Measurements from ENCODE around the gene PELI1.

The PELI1 gene

DNA sequence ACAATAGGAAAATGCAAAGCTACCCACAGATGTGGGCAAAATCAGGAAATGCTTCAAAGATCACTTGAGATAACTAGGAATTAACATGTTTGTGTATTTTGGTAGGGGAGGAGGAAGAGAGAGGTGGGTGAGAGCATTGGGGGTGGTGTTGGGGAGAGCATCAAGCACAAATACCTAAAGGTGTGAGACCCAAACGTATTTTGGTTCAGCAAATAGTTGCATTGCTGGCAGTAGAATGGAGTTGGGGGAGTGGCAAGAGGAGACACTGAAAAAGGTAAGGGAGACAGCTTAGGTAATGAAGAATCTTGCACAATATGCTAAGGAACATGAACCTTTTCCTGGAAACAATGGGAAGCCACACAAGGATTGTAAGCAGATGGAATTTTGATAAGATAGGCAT, 1.5 kb upstream of the PELI1 start (continued):
- TF ChIP-seq, protein P1, sequence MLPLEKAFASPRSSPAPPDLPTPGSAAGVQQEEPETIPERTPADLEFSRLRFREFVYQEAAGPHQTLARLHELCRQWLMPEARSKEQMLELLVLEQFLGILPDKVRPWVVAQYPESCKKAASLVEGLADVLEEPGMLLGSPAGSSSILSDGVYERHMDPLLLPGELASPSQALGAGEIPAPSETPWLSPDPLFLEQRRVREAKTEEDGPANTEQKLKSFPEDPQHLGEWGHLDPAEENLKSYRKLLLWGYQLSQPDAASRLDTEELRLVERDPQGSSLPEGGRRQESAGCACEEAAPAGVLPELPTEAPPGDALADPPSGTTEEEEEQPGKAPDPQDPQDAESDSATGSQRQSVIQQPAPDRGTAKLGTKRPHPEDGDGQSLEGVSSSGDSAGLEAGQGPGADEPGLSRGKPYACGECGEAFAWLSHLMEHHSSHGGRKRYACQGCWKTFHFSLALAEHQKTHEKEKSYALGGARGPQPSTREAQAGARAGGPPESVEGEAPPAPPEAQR (tag by site-specific recombination; IDR thresholded peaks at IDR 0.05) = no peak
- TF ChIP-seq HOXC10 (CRISPR knock-in tag; IDR thresholded peaks at IDR 0.05) (no peak), ZNF175 (tag by site-specific recombination; IDR thresholded peaks at IDR 0.05) (no peak), ZNF510 (tag by site-specific recombination; IDR thresholded peaks at IDR 0.05; ENCODE audit: insufficient replicate concordance) (no peak)
- TF ChIP-seq, protein P2, sequence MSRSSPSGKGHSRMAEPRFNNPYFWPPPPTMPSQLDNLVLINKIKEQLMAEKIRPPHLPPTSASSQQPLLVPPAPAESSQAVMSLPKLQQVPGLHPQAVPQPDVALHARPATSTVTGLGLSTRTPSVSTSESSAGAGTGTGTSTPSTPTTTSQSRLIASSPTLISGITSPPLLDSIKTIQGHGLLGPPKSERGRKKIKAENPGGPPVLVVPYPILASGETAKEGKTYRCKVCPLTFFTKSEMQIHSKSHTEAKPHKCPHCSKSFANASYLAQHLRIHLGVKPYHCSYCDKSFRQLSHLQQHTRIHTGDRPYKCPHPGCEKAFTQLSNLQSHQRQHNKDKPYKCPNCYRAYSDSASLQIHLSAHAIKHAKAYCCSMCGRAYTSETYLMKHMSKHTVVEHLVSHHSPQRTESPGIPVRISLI (tag by site-specific recombination; IDR thresholded peaks at IDR 0.05) = no peak

DNA sequence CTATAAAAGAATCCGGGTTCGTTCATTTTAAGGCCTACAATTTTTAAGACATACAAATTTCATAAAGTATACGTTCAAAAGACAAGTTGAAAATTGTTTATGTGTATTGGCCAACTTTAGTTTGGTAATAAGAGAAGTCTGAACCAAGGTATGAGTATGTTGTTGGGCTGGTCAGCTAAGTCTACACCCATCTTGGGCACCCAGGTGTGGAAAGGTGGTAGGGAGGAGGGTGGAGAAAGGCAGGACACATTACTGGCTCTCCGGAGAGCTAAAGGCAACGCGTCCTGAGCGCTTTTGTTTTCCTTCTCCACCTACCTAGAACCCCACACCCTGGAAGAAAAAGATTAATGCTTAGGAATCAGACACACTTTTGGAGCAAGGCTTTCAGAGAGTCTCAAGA, 899 bp upstream of the PELI1 start:
- POLR2A ChIA-PET = no interaction called here

DNA sequence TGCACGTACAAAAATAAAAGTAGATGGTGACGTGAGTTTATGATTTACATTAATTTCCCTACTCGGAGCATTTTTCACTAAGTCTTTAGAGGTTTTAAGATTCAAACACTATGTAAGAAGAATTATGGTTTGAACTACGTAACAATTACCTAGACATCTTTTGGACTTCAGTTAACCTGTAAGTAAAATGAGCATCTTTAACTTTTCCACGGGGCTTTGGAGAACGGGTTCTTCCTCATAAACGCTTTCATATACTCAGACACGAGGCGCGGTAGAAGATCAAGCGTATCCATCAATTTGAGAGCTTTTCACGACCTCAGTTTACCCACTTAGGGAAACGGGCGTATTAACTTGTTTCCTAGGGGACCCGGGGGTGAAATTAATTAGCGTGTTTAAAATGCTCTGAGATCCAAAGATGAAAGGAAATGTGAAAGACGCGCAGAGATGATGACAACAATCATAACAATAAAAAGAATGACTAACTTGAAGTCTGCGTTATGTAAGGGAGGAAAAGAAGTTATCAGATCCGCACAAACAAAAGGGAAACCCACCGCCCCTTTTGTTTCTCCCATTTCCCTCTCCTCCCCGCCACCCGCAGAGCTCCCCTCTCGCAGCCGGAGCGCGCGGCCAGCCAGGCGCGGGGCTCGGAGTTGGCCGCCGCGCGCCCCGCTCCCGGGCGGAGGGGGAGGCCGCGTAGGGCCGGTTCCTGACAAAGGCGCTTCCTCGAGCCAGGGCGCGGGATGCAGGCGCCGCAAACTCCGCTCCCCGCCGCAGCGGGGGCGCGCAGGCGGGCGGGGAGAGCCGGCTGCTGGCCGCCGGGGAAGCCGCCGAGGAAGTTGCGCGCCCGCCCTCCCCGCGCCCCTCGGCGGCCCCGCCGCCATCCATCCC, 807 bp downstream of the PELI1 start:
- no peaks in the 10 kb centered on the region for H3K9me3 ChIP-seq (ENCODE audit: control insufficient read depth, insufficient read depth, low read depth, low read length)
- no peaks in the 10 kb centered on the region for H3K36me3 ChIP-seq (ENCODE audit: control insufficient read depth in 2 of 2, insufficient read depth in 1 of 2, low read length in 2 of 2)
- CTCF ChIA-PET = interaction anchor here (0.6 to 1.2 kb wide), 2 partner anchors 19 to 38 kb away, joined by 3 read pairs; no protein-coding TSS in a partner anchor
- peak overlapping the region; percentile 100 for H3K4me3 ChIP-seq (ENCODE audit: low read depth, low read length)
- POLR2A ChIA-PET = interaction anchor here (0.6 to 1.0 kb wide), 3 partner anchors 79 to 338 kb away, joined by 3 to 4 read pairs (median 4); no protein-coding TSS in a partner anchor
- peak overlapping the region; percentile 92 for H3K27ac ChIP-seq (ENCODE audit: extremely low read depth, low read depth, low read length)
- peaks cover 14% of the 10 kb centered on the region; the same call in 1 of the 2 replicates for H3K4me1 ChIP-seq (ENCODE audit: control insufficient read depth, insufficient read depth, low read length)
- TF ChIP-seq ZNF48 (tag by site-specific recombination; IDR thresholded peaks at IDR 0.05) (no peak), ZNF501 (tag by site-specific recombination; IDR thresholded peaks at IDR 0.05) (no peak), ZNF155 (tag by site-specific recombination; IDR thresholded peaks at IDR 0.05) (no peak), ZNF114 (tag by site-specific recombination; IDR thresholded peaks at IDR 0.05) (no peak), ZBTB21 (tag by site-specific recombination; IDR thresholded peaks at IDR 0.05) (no peak), HOXD13 (CRISPR knock-in tag; IDR thresholded peaks at IDR 0.05; ENCODE audit: borderline replicate concordance) (no peak), IKZF3 (tag by site-specific recombination; IDR thresholded peaks at IDR 0.05) (no peak), ZNF350 (tag by site-specific recombination; IDR thresholded peaks at IDR 0.05) (no peak), ZNF174 (tag by site-specific recombination; IDR thresholded peaks at IDR 0.05) (no peak), ZNF426 (tag by site-specific recombination; IDR thresholded peaks at IDR 0.05) (no peak)
- TF ChIP-seq, protein P3, sequence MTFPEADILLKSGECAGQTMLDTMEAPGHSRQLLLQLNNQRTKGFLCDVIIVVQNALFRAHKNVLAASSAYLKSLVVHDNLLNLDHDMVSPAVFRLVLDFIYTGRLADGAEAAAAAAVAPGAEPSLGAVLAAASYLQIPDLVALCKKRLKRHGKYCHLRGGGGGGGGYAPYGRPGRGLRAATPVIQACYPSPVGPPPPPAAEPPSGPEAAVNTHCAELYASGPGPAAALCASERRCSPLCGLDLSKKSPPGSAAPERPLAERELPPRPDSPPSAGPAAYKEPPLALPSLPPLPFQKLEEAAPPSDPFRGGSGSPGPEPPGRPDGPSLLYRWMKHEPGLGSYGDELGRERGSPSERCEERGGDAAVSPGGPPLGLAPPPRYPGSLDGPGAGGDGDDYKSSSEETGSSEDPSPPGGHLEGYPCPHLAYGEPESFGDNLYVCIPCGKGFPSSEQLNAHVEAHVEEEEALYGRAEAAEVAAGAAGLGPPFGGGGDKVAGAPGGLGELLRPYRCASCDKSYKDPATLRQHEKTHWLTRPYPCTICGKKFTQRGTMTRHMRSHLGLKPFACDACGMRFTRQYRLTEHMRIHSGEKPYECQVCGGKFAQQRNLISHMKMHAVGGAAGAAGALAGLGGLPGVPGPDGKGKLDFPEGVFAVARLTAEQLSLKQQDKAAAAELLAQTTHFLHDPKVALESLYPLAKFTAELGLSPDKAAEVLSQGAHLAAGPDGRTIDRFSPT (tag by site-specific recombination; IDR thresholded peaks at IDR 0.05) = no peak
- TF ChIP-seq, protein P4, sequence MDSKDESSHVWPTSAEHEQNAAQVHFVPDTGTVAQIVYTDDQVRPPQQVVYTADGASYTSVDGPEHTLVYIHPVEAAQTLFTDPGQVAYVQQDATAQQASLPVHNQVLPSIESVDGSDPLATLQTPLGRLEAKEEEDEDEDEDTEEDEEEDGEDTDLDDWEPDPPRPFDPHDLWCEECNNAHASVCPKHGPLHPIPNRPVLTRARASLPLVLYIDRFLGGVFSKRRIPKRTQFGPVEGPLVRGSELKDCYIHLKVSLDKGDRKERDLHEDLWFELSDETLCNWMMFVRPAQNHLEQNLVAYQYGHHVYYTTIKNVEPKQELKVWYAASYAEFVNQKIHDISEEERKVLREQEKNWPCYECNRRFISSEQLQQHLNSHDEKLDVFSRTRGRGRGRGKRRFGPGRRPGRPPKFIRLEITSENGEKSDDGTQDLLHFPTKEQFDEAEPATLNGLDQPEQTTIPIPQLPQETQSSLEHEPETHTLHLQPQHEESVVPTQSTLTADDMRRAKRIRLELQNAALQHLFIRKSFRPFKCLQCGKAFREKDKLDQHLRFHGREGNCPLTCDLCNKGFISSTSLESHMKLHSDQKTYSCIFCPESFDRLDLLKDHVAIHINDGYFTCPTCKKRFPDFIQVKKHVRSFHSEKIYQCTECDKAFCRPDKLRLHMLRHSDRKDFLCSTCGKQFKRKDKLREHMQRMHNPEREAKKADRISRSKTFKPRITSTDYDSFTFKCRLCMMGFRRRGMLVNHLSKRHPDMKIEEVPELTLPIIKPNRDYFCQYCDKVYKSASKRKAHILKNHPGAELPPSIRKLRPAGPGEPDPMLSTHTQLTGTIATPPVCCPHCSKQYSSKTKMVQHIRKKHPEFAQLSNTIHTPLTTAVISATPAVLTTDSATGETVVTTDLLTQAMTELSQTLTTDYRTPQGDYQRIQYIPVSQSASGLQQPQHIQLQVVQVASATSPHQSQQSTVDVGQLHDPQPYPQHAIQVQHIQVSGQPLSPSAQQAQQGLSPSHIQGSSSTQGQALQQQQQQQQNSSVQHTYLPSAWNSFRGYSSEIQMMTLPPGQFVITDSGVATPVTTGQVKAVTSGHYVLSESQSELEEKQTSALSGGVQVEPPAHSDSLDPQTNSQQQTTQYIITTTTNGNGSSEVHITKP (tag by site-specific recombination; IDR thresholded peaks at IDR 0.05) = peak; percentile 85
- TF ChIP-seq, protein P5, sequence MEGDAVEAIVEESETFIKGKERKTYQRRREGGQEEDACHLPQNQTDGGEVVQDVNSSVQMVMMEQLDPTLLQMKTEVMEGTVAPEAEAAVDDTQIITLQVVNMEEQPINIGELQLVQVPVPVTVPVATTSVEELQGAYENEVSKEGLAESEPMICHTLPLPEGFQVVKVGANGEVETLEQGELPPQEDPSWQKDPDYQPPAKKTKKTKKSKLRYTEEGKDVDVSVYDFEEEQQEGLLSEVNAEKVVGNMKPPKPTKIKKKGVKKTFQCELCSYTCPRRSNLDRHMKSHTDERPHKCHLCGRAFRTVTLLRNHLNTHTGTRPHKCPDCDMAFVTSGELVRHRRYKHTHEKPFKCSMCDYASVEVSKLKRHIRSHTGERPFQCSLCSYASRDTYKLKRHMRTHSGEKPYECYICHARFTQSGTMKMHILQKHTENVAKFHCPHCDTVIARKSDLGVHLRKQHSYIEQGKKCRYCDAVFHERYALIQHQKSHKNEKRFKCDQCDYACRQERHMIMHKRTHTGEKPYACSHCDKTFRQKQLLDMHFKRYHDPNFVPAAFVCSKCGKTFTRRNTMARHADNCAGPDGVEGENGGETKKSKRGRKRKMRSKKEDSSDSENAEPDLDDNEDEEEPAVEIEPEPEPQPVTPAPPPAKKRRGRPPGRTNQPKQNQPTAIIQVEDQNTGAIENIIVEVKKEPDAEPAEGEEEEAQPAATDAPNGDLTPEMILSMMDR (tag by site-specific recombination; IDR thresholded peaks at IDR 0.05) = no peak

More for the DNA sequence above, 899 bp upstream of the PELI1 start:
- Histone ChIP-seq H3K4me3 (ENCODE audit: low read depth, low read length) (no peak overlapping the region), H3K4me1 (ENCODE audit: control insufficient read depth, insufficient read depth, low read length) (peaks cover 13% of the 10 kb centered on the region; the same call in 1 of the 2 replicates), H3K27ac (ENCODE audit: extremely low read depth, low read depth, low read length) (no peak overlapping the region), H3K9me3 (ENCODE audit: control insufficient read depth, insufficient read depth, low read depth, low read length) (no peaks in the 10 kb centered on the region), H3K36me3 (ENCODE audit: control insufficient read depth in 2 of 2, insufficient read depth in 1 of 2, low read length in 2 of 2) (no peaks in the 10 kb centered on the region)
- CTCF ChIA-PET = interaction anchor here (1.1 kb wide), 1 partner anchor 9 kb away, joined by 7 read pairs; no protein-coding TSS in a partner anchor
- TF ChIP-seq ZNF174 (tag by site-specific recombination; IDR thresholded peaks at IDR 0.05) (no peak), ZNF660 (tag by site-specific recombination; IDR thresholded peaks at IDR 0.05) (no peak)
- TF ChIP-seq, protein P6, sequence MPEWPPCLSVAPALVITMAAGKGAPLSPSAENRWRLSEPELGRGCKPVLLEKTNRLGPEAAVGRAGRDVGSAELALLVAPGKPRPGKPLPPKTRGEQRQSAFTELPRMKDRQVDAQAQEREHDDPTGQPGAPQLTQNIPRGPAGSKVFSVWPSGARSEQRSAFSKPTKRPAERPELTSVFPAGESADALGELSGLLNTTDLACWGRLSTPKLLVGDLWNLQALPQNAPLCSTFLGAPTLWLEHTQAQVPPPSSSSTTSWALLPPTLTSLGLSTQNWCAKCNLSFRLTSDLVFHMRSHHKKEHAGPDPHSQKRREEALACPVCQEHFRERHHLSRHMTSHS (tag by site-specific recombination; IDR thresholded peaks at IDR 0.05) = no peak
